ENCODE data around the gene ID3.
A peak's percentile ranks its signal among the peaks of the same experiment; 100 is the strongest.
"Not testable (repeated sequence)": the region's sequence is repeated elsewhere in the genome, so short reads cannot be mapped to it uniquely, and the experiment has no call there.

The ID3 gene

GRCh38 chr1:23593042-23593521 is 33.8 kb upstream of the ID3 start:
- no peaks in the 10 kb centered on the region for H3K36me3 Mint-ChIP-seq (ENCODE audit: low read depth)
- H3K27ac Mint-ChIP-seq = peak overlapping the region; percentile 62
- H3K4me3 Mint-ChIP-seq = no peak overlapping the region
- H3K9me3 Mint-ChIP-seq = no peaks in the 10 kb centered on the region
- peaks cover 47% of the 10 kb centered on the region for H3K4me1 Mint-ChIP-seq (ENCODE audit: low read depth)
- no peaks in the 10 kb centered on the region for H3K27me3 Mint-ChIP-seq (ENCODE audit: low read depth)

- H3K9me3 Mint-ChIP-seq = no peaks in the 10 kb centered on the region
- H3K4me1 Mint-ChIP-seq (ENCODE audit: low read depth) = peaks cover 40% of the 10 kb centered on the region
- H3K27me3 Mint-ChIP-seq (ENCODE audit: low read depth) = no peaks in the 10 kb centered on the region
- H3K36me3 Mint-ChIP-seq (ENCODE audit: low read depth) = no peaks in the 10 kb centered on the region
- peak overlapping the region; percentile 30 for H3K4me3 Mint-ChIP-seq
- H3K27ac Mint-ChIP-seq = peak overlapping the region; percentile 85
Measured at GRCh38 chr1:23592209-23592892, 33.0 kb upstream of the ID3 start.

- H3K27me3 Mint-ChIP-seq (ENCODE audit: low read depth) = no peaks in the 10 kb centered on the region
- H3K27ac Mint-ChIP-seq = peak overlapping the region; percentile 85
- peak overlapping the region; percentile 30 for H3K4me3 Mint-ChIP-seq
- no peaks in the 10 kb centered on the region for H3K36me3 Mint-ChIP-seq (ENCODE audit: low read depth)
- no peaks in the 10 kb centered on the region for H3K9me3 Mint-ChIP-seq
- H3K4me1 Mint-ChIP-seq (ENCODE audit: low read depth) = peaks cover 34% of the 10 kb centered on the region
Measured at GRCh38 chr1:23591460-23592208, 32.3 kb upstream of the ID3 start.

GRCh38 chr1:23590058-23590783 is 30.9 kb upstream of the ID3 start:
- Mint-ChIP-seq H3K27ac (peak overlapping the region; percentile 56), H3K4me1 (ENCODE audit: low read depth) (peaks cover 30% of the 10 kb centered on the region), H3K9me3 (no peaks in the 10 kb centered on the region), H3K4me3 (no peak overlapping the region), H3K36me3 (ENCODE audit: low read depth) (no peaks in the 10 kb centered on the region), H3K27me3 (ENCODE audit: low read depth) (no peaks in the 10 kb centered on the region)

GRCh38 chr1:23589585-23589986 is 30.3 kb upstream of the ID3 start:
- Mint-ChIP-seq H3K36me3 (ENCODE audit: low read depth) (no peaks in the 10 kb centered on the region), H3K4me1 (ENCODE audit: low read depth) (peaks cover 26% of the 10 kb centered on the region), H3K27me3 (ENCODE audit: low read depth) (no peaks in the 10 kb centered on the region), H3K27ac (no peak overlapping the region), H3K4me3 (no peak overlapping the region), H3K9me3 (no peaks in the 10 kb centered on the region)

GRCh38 chr1:23588749-23589548 is 29.6 kb upstream of the ID3 start:
- Mint-ChIP-seq H3K4me3 (no peak overlapping the region), H3K4me1 (ENCODE audit: low read depth) (peaks cover 23% of the 10 kb centered on the region), H3K9me3 (no peaks in the 10 kb centered on the region), H3K36me3 (ENCODE audit: low read depth) (no peaks in the 10 kb centered on the region), H3K27me3 (ENCODE audit: low read depth) (no peaks in the 10 kb centered on the region), H3K27ac (no peak overlapping the region)

- Mint-ChIP-seq H3K4me3 (no peak overlapping the region), H3K4me1 (ENCODE audit: low read depth) (peaks cover 5% of the 10 kb centered on the region), H3K36me3 (ENCODE audit: low read depth) (no peaks in the 10 kb centered on the region), H3K9me3 (no peaks in the 10 kb centered on the region), H3K27me3 (ENCODE audit: low read depth) (no peaks in the 10 kb centered on the region), H3K27ac (no peak overlapping the region)
Measured at GRCh38 chr1:23585321-23586022, 26.2 kb upstream of the ID3 start.

GRCh38 chr1:23583727-23584126 is 24.4 kb upstream of the ID3 start:
- not testable (repeated sequence) for H3K36me3 Mint-ChIP-seq (ENCODE audit: low read depth); H3K4me3 Mint-ChIP-seq; H3K9me3 Mint-ChIP-seq; H3K4me1 Mint-ChIP-seq (ENCODE audit: low read depth); H3K27me3 Mint-ChIP-seq (ENCODE audit: low read depth); H3K27ac Mint-ChIP-seq

GRCh38 chr1:23582820-23583219 is 23.5 kb upstream of the ID3 start:
- Mint-ChIP-seq H3K9me3 (no peaks in the 10 kb centered on the region), H3K27me3 (ENCODE audit: low read depth) (no peaks in the 10 kb centered on the region), H3K27ac (no peak overlapping the region), H3K4me1 (ENCODE audit: low read depth) (peaks cover 11% of the 10 kb centered on the region), H3K36me3 (ENCODE audit: low read depth) (no peaks in the 10 kb centered on the region), H3K4me3 (no peak overlapping the region)

GRCh38 chr1:23581219-23581618 is 21.9 kb upstream of the ID3 start:
- no peaks in the 10 kb centered on the region for H3K27me3 Mint-ChIP-seq (ENCODE audit: low read depth)
- H3K4me1 Mint-ChIP-seq (ENCODE audit: low read depth) = peaks cover 21% of the 10 kb centered on the region
- no peaks in the 10 kb centered on the region for H3K9me3 Mint-ChIP-seq
- no peak overlapping the region for H3K4me3 Mint-ChIP-seq
- no peaks in the 10 kb centered on the region for H3K36me3 Mint-ChIP-seq (ENCODE audit: low read depth)
- no peak overlapping the region for H3K27ac Mint-ChIP-seq

- Mint-ChIP-seq H3K9me3 (no peaks in the 10 kb centered on the region), H3K27ac (no peak overlapping the region), H3K27me3 (ENCODE audit: low read depth) (no peaks in the 10 kb centered on the region), H3K4me3 (no peak overlapping the region), H3K4me1 (ENCODE audit: low read depth) (peaks cover 23% of the 10 kb centered on the region), H3K36me3 (ENCODE audit: low read depth) (no peaks in the 10 kb centered on the region)
Measured at GRCh38 chr1:23578997-23579363, 19.7 kb upstream of the ID3 start.

GRCh38 chr1:23578311-23578996 is 19.2 kb upstream of the ID3 start:
- H3K9me3 Mint-ChIP-seq = no peaks in the 10 kb centered on the region
- H3K4me1 Mint-ChIP-seq (ENCODE audit: low read depth) = peaks cover 23% of the 10 kb centered on the region
- H3K36me3 Mint-ChIP-seq (ENCODE audit: low read depth) = no peaks in the 10 kb centered on the region
- H3K4me3 Mint-ChIP-seq = peak overlapping the region; percentile 4
- no peak overlapping the region for H3K27ac Mint-ChIP-seq
- H3K27me3 Mint-ChIP-seq (ENCODE audit: low read depth) = no peaks in the 10 kb centered on the region
